Prostate gland (tissue), 2 donors: ENCODE data around the gene RCOR3. TPM values are rescaled to one million over a fixed set of nuclear protein-coding genes. Genes with fewer than 3 reads are reported as not detected.
A peak's percentile ranks its signal among the peaks of the same experiment; 100 is the strongest.
"Not testable (repeated sequence)": the region's sequence is repeated elsewhere in the genome, so short reads cannot be mapped to it uniquely, and the experiment has no call there.

Experiments
- DNase-seq: peaks from one replicate; pipeline ENCODE4 v3.0.0-alpha.2; 2019; ENCODE audit warnings: low spot score
- H3K27ac ChIP-seq, 2 donors: fragments of 200-600 bp; sonication (generic); 2 replicates each; pipeline ENCODE4 v1.5.1; 2017 to 2019
- H3K27me3 ChIP-seq: fragments of 200-600 bp; sonication (generic); replicated peaks from 2 replicates; pipeline ENCODE4 v1.5.1; 2019; ENCODE audit not compliant: insufficient read depth
- H3K36me3 ChIP-seq, 2 donors: fragments of 200-600 bp; sonication (generic); 1 replicate in 1 of 2; 2 replicates in 1 of 2; pipeline versions ENCODE4 v1.5.1 to v1.8.1; 2017 to 2019
- H3K4me1 ChIP-seq: fragments of 200-600 bp; sonication (generic); replicated peaks from 2 replicates; pipeline ENCODE4 v1.5.1; 2019
- H3K4me3 ChIP-seq, 2 donors: fragments of 200-600 bp; sonication (generic); 2 replicates each; pipeline ENCODE4 v1.5.1; 2017 to 2019
- H3K9me3 ChIP-seq: fragments of 200-600 bp; sonication (generic); 2 replicates; pipeline ENCODE4 v1.5.1; 2017
- POLR2A ChIP-seq: fragments of 450-650 bp; IDR thresholded peaks from one replicate; pipeline ENCODE4 v1.6.1; 2016; ENCODE audit warnings: antibody characterized with exemption, mild to moderate bottlenecking
- POLR2AphosphoS5 ChIP-seq: sonication (generic); formaldehyde crosslinking; IDR thresholded peaks from one replicate; pipeline ENCODE4 v1.6.1; 2017; ENCODE audit warnings: antibody characterized with exemption
- WGBS: methylation state at CpG from one replicate; pipeline ENCODE4 v1.1.5; 2018; 5-methylcytosine and 5-hydroxymethylcytosine counted together
- intact Hi-C: fragments of 100-400 bp; cut with DNase I; formaldehyde crosslinking; loops from one replicate; pipeline ENCODE4 v1.14.2; 2022
- total RNA-seq, 2 donors: library from RNA; depleted of rRNA; stranded (reverse); fragments of >200 nt; gene quantifications; one replicate each; pipeline ENCODE4 v1.1.0, GENCODE V29; 2016
- TF ChIP-seq, protein P1 (sequence below), 4 experiments: fragments of 200-600 bp in 2 of 4; fragments of 450-650 bp in 2 of 4; sonication (generic) in 2 of 4; IDR thresholded peaks; 1 replicate in 3 of 4; 2 replicates in 1 of 4; pipeline ENCODE4 v1.5.1; 2016 to 2019; ENCODE audit warnings: antibody characterized with exemption in 4 of 4, mild to moderate bottlenecking in 2 of 4, moderate library complexity in 2 of 4

RCOR3 gene
- total RNA-seq, 2 donors from 2014 or later, result 56.4 to 78.3 TPM

DNA sequence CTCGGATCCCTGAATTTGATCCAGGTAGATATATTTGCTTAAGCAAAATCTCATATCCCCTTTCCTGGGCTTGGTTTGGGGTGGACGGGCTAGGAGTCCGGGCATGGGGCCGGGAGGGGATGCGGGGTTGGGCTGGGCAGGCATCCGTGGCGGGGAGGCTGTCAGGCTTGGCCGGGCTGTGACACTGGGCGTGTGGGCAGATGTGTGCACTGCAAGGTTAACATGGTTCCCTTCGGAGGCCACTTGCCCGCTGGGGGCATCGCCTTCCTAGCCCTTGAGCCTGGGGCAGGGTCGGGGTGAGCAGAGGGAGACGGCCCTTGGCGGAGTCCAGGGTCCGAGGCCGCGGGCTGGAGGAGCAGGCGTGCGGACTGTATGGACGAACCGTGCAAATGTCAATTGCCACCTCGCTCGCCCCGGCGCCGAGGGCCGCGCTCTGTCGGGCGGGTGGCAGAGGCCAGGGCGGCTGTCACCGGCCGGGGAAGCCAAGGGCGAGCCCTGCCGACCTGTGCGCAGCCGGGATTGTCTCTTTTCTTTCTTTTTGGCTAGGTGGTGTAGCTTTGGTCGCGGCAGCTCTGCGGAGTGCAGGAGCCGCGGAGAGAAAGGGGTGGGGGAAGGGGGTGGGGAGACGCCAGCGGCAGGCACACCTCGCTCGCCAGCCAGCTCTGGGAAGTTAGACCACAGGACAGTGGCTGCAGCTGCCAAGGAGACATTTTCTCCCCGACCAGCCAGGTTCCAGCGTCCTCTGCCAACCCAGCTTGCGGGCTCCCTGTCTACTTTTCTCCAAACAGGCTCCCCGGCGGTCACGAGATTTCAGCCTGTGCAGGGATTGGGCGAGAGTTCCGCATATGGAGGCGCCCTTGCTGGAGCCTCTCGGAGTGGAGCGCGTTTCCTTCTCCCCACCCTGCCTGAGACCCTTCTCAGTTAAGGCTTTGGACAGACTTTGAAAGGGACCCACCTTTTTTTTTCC, 1.3 kb downstream of the RCOR3 start:
- DNase-seq, result peak; percentile 91
- no peaks in the 10 kb centered on the region for H3K36me3 ChIP-seq
- H3K4me3 ChIP-seq, result peak overlapping the region; percentile 97 to 98
- no peaks in the 10 kb centered on the region for H3K27me3 ChIP-seq
- H3K27ac ChIP-seq, result peak overlapping the region; percentile 99
- H3K9me3 ChIP-seq, result no peaks in the 10 kb centered on the region
- intact Hi-C loops, result loop anchor here (10.0 kb wide), 1 partner anchor 124 kb away; no protein-coding TSS in a partner anchor
- peaks cover 5% of the 10 kb centered on the region for H3K4me1 ChIP-seq
- TF ChIP-seq POLR2AphosphoS5 (peak; percentile 79), POLR2A (peak; percentile 62)
- TF ChIP-seq, protein P1, sequence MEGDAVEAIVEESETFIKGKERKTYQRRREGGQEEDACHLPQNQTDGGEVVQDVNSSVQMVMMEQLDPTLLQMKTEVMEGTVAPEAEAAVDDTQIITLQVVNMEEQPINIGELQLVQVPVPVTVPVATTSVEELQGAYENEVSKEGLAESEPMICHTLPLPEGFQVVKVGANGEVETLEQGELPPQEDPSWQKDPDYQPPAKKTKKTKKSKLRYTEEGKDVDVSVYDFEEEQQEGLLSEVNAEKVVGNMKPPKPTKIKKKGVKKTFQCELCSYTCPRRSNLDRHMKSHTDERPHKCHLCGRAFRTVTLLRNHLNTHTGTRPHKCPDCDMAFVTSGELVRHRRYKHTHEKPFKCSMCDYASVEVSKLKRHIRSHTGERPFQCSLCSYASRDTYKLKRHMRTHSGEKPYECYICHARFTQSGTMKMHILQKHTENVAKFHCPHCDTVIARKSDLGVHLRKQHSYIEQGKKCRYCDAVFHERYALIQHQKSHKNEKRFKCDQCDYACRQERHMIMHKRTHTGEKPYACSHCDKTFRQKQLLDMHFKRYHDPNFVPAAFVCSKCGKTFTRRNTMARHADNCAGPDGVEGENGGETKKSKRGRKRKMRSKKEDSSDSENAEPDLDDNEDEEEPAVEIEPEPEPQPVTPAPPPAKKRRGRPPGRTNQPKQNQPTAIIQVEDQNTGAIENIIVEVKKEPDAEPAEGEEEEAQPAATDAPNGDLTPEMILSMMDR (IDR thresholded peaks at IDR 0.05), result peak in 1 of 4 experiments; percentile 11
- under 1% methylated on average over 48 of the region's 59 CpGs for WGBS

GRCh38 chr1:211261229-211261628, 2.1 kb downstream of the RCOR3 start:
- no peak for DNase-seq
- 7% methylated on average over 2 of the region's 2 CpGs for WGBS
- peaks cover 5% of the 10 kb centered on the region for H3K4me1 ChIP-seq
- TF ChIP-seq, protein P1 (IDR thresholded peaks at IDR 0.05), result no peak
- no peak for TF ChIP-seq POLR2A
- TF ChIP-seq POLR2AphosphoS5, result no peak
- intact Hi-C loops, result loop anchor here (10.0 kb wide), 1 partner anchor 124 kb away; no protein-coding TSS in a partner anchor
- no peaks in the 10 kb centered on the region for H3K36me3 ChIP-seq
- H3K27ac ChIP-seq, result peak overlapping the region; percentile 99
- H3K4me3 ChIP-seq, result peak overlapping the region; percentile 97 to 98
- no peaks in the 10 kb centered on the region for H3K27me3 ChIP-seq
- H3K9me3 ChIP-seq, result no peaks in the 10 kb centered on the region

DNA sequence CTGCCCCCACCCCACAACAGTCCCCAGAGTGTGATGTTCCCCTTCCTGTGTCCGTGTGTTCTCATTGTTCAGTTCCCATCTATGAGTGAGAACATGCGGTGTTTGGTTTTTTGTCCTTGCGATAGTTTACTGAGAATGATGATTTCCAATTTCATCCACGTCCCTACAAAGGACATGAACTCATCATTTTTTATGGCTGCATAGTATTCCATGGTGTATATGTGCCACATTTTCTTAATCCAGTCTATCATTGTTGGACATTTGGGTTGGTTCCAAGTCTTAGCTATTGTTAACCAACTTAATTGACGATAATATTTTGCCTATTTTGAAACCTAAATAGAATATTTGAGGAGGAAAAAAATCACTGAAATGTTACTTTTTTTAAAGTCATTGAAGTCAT, 3.9 kb downstream of the RCOR3 start:
- not testable (repeated sequence) for H3K4me1 ChIP-seq
- 91% methylated on average over 1 of the region's 5 CpGs for WGBS

GRCh38 chr1:211267204-211267857, 8.2 kb downstream of the RCOR3 start:
- Histone ChIP-seq H3K36me3 (no peaks in the 10 kb centered on the region), H3K27me3 (no peaks in the 10 kb centered on the region), H3K9me3 (no peaks in the 10 kb centered on the region), H3K27ac (no peak overlapping the region), H3K4me1 (no peaks in the 10 kb centered on the region), H3K4me3 (no peak overlapping the region)
- DNase-seq, result no peak
- intact Hi-C loops, result loop anchor here (10.0 kb wide), 1 partner anchor 117 kb away; no protein-coding TSS in a partner anchor
- WGBS, result 96% methylated on average over 7 of the region's 7 CpGs
- TF ChIP-seq POLR2A (no peak), POLR2AphosphoS5 (no peak)
- TF ChIP-seq, protein P1 (IDR thresholded peaks at IDR 0.05), result no peak

More for the DNA sequence above, 3.9 kb downstream of the RCOR3 start:
- H3K36me3 ChIP-seq, H3K27me3 ChIP-seq, H3K9me3 ChIP-seq, H3K4me3 ChIP-seq, DNase-seq, H3K27ac ChIP-seq: not testable (repeated sequence)
- intact Hi-C loops, result loop anchor here (10.0 kb wide), 1 partner anchor 122 kb away; no protein-coding TSS in a partner anchor

GRCh38 chr1:211279340-211279739, 20.2 kb downstream of the RCOR3 start:
- TF ChIP-seq POLR2AphosphoS5, result no peak
- TF ChIP-seq POLR2A, result no peak
- TF ChIP-seq, protein P1 (IDR thresholded peaks at IDR 0.05), result no peak
- DNase-seq, result no peak
- Histone ChIP-seq H3K4me1 (no peaks in the 10 kb centered on the region), H3K36me3 (no peaks in the 10 kb centered on the region), H3K27ac (no peak overlapping the region), H3K4me3 (no peak overlapping the region), H3K9me3 (no peaks in the 10 kb centered on the region), H3K27me3 (no peaks in the 10 kb centered on the region)
- 45% methylated on average over 1 of the region's 1 CpG for WGBS
- intact Hi-C loops, result no loop called here
